GM19328 (cell line): ENCODE results near the gene WBP4.
"Not testable (repeated sequence)": the region's sequence is repeated elsewhere in the genome, so short reads cannot be mapped to it uniquely, and the experiment has no call there.

ENCODE experiments used
- ATAC-seq: cut with Tn5 transposase; IDR thresholded peaks from one replicate; pipeline ENCODE4 v1.9.1; 2021; ENCODE audit warnings: mild to moderate bottlenecking, moderate library complexity; ENCODE audit not compliant: unreplicated experiment

The WBP4 gene

GRCh38 chr13:41075485-41075884, 14.2 kb downstream of the WBP4 start:
- no peak for ATAC-seq

GRCh38 chr13:41077475-41077874, 16.2 kb downstream of the WBP4 start:
- ATAC-seq = no peak

DNA sequence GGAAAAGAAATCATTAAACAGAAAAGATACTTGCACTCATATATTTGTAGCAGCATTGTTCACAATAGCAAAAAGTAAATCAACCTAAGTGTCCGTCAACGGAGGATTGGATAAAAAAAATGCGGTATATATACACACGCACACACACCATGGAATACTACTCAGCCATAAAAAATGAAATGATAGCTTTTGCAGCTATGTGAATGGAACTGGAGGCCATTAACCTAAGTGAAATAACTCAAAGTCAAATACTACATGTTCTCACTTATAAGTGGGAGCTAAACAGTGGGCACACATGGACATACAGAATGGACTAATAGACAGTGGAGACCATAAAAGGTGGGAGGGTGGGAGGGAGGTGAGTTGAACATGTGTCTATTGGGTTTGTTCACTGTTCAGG, 18.4 kb downstream of the WBP4 start:
- ATAC-seq = no peak

GRCh38 chr13:41085961-41086585, 24.8 kb downstream of the WBP4 start:
- no peak for ATAC-seq

GRCh38 chr13:41095681-41096080, 34.4 kb downstream of the WBP4 start:
- ATAC-seq = not testable (repeated sequence)

DNA sequence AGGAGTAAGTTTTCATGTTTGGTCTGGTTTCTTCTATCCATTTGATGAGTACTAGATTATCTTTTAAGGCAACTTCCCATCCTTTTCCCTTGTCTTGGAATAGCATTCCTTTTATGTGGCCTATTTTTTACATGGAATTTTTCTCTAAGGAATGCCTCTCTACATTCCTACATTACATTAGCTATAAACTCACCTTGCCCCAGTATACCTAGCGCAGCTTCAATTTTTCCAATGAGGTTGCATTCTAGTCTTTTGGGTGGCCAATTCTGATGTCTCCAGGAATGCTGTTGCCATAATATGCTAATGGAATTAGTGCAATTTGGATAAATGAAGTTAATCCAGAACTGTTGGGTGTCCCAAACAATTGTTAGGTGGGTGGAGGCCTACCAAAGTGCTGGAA, 37.5 kb downstream of the WBP4 start:
- no peak for ATAC-seq

- no peak for ATAC-seq
Measured at GRCh38 chr13:41099986-41100385, 38.7 kb downstream of the WBP4 start.

DNA sequence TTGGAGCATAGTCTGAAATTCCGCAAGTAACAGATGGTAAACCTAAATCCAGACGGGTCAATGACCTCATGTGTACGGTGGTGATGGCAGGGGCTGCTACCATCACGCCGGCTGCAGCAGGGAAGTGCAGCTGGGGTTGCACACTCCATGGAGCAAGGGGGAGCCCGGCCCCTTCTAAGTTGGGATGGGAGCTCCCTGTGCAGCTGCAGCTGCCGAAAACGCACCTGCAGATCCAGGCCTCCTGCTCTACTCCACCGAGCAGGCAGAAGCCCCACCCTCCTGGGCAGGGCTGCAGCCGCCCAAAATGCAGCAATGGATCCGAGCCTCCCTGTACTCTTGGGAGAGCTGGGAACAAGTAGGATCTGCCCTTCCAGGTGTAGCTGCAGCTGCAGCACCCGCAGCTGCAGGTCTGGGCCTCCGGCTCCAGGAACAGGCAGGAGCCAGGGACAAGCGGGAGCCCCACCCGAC, 45.8 kb downstream of the WBP4 start:
- ATAC-seq = no peak

- no peak for ATAC-seq
Measured at GRCh38 chr13:41107584-41108014, 46.3 kb downstream of the WBP4 start.

DNA sequence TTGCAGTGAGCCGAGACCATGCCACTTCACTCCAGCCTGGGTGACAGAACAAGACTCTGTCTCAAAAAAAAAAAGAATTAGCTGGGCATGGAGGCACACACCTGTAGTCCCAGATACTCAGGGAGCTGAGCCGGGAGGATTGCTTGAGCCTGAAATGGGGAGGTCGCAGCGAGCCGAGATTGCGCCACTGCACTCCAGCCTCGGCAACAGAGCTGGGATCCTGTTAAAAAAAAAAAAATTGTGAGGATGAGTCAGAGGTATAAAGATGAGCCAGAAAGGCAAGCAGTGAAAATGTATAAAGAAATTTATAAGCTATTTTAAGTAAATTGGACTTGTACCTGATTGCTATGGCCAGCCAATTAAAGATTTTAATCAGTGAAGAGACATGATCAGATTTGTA, 50.1 kb downstream of the WBP4 start:
- no peak for ATAC-seq

GRCh38 chr13:41117869-41118268, 56.6 kb downstream of the WBP4 start:
- no peak for ATAC-seq

DNA sequence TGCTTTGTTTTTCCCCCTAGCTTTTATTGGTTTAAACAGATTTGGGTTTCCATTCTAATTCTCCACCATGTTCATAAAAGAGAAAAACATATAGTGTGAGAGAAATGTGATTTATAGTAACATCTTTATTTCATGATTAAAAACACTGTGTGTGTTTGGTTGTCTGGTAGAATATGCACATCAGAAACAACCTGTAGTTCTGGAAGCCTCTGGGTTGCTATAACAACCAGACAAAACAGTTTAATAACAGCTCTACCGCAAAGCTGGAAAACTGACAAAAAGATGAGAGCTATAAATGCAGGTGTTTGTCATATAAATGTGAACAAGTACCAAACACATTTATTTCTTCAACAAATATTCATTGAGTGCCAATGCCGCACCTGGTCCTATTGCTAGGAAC, 61.5 kb downstream of the WBP4 start:
- ATAC-seq = no peak

DNA sequence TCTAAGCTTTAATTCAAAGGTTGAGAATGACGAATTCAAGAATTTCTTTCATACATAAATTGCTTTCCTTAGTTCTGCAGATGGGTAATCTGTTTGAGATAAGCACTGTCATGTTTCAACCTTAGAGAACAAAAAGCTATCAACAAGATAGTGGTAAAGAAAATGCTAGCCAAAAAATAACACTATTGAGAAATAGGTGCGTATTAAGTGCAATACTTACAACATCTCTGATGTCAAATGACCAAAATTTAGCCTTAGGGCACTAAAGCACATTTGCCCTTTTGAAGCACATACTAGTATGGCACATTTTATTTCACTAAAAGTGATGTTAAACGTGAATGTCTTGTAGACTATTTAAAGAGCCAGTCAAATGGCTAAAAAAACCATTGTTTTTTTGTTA, 66.4 kb downstream of the WBP4 start:
- ATAC-seq = no peak

- no peak for ATAC-seq
Measured at GRCh38 chr13:41130356-41130755, 69.0 kb downstream of the WBP4 start.

- not testable (repeated sequence) for ATAC-seq
Measured at GRCh38 chr13:41131189-41131588, 69.9 kb downstream of the WBP4 start.

GRCh38 chr13:41131660-41132511, 70.6 kb downstream of the WBP4 start:
- peak; percentile 13 for ATAC-seq

GRCh38 chr13:41132512-41133152, 71.3 kb downstream of the WBP4 start, which contains the start of gene KBTBD6:
TSS of gene KBTBD6 (minus strand) at chr13:41132802. CDS start at chr13:41132511, 291 bp downstream.
- peak; percentile 96 for ATAC-seq
